PFSK-1 (cell line): Measurements from ENCODE around the gene TEKT5.

Experiments
- POLR2AphosphoS5 ChIP-seq: IDR thresholded peaks from 2 replicates; pipeline ENCODE4 v1.6.1; 2012; ENCODE audit warnings: low read depth, mild to moderate bottlenecking, control low read depth, low read length, moderate library complexity
- SIN3A ChIP-seq: IDR thresholded peaks from 2 replicates; pipeline ENCODE4 v1.6.1; 2012; ENCODE audit warnings: mild to moderate bottlenecking, low read length, moderate library complexity, borderline replicate concordance; ENCODE audit not compliant: insufficient read depth
- TAF1 ChIP-seq: IDR thresholded peaks from 2 replicates; pipeline ENCODE4 v1.6.1; 2012; ENCODE audit warnings: low read length, control low read depth, borderline replicate concordance; ENCODE audit not compliant: insufficient read depth

GRCh38 chr16:10728003-10728887 is 33.5 kb upstream of the TEKT5 start:
- TF ChIP-seq POLR2AphosphoS5 = no peak
- TF ChIP-seq TAF1 = no peak
- no peak for TF ChIP-seq SIN3A
